MG63 (cell line): ENCODE data around the gene CRLF1. TPM values are rescaled to one million over a fixed set of nuclear protein-coding genes. Genes with fewer than 3 reads are reported as not detected.

Source experiments
- DNase-seq: peaks from one replicate; pipeline ENCODE4 v3.0.0-alpha.2; 2020
- H3K27me3 ChIP-seq: fragments of 250-450 bp; sonication (Bioruptor Pico); 2 replicates; pipeline ENCODE4 v1.5.1; 2020; ENCODE audit warnings: mild to moderate bottlenecking, moderate library complexity
- H3K36me3 ChIP-seq: fragments of 250-450 bp; sonication (Bioruptor Pico); 2 replicates; pipeline ENCODE4 v1.5.1; 2020; ENCODE audit warnings: mild to moderate bottlenecking, moderate library complexity
- H3K4me3 ChIP-seq: fragments of 250-450 bp; sonication (Bioruptor Pico); 2 replicates; pipeline ENCODE4 v1.5.1; 2020; ENCODE audit warnings: mild to moderate bottlenecking, moderate library complexity
- H3K9me3 ChIP-seq: fragments of 250-450 bp; sonication (Bioruptor Pico); 2 replicates; pipeline ENCODE4 v1.5.1; 2020; ENCODE audit warnings: mild to moderate bottlenecking, moderate library complexity
- total RNA-seq: library from RNA; depleted of rRNA; stranded (reverse); fragments of >200 nt; shearing (Covaris generic); gene quantifications from 2 replicates; pipeline ENCODE4 v1.2.3, GENCODE V29; 2014; ENCODE audit warnings: low replicate concordance; rRNA removed

Gene CRLF1
- total RNA-seq, 1 experiment from 2014 or later, result 16.9 TPM

DNA sequence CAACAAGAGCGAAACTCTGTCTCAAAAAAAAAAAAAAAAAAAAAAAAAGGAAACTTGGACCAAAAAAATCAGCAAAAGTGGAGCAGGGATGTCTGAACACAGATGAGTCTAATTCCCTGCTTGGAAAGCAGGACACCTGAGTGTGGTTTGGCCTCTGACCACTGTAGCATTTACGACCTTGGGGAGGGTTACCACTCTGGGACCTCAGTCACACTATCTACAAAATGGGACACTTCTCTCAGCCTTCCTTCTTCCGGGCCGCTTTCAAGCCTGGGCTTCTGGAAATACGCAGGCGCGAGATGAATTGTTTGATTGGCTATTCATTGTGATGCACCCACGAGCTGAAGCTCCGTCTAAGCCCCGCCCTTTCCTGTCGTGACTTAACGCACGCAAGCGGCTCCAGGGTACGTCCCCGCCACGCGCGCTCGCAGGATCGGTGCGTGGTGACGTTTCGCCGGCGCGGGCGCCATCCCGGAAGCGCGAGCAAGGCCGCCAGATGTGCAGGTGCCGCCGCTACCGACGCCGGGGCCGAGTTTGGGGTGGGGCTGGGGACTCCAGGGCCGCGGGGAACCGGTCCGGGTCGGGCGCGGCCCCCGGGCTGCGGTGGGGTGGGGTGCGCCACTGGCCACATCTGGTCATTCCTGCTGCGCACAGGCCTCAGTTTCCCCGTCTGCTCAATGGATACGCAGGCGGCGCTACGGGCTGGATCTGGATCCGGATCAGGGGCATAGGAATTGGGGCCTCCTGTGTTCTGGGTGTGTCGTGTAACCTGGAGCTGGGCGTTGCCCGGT is 49.0 kb downstream of the CRLF1 start, which contains the start of gene KXD1:
Gene KXD1 (plus strand): TSS at position 460 of the 791 bp plus-strand sequence. CDS start 4,187 bp downstream, outside the sequence.
- H3K4me3 ChIP-seq, result peak within 1 kb of the TSS; percentile 74
- no peaks in the 10 kb centered on the region for H3K9me3 ChIP-seq
- peak; percentile 99 for DNase-seq

DNA sequence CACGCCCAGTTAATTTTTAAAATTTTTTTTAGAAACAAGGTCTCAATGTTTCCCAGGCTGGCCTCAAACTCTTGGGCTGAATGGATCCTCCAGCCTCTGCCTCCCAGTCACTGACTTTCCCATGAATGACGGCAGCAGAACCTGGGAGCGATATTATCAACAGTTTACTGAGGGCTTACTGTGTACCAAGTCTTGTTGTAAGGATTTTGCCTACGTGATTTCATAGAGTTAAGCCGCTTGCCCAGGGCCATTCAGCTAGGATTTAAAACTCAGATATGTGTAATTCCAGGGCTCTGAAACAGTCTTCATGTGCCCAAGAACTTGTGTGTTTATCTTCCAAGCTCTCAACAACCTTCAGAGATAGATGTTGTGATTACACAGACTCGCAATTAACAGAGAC is 55.0 kb downstream of the CRLF1 start:
- no peak for DNase-seq
- Histone ChIP-seq H3K9me3 (no peaks in the 10 kb centered on the region), H3K36me3 (no peaks in the 10 kb centered on the region)

More for the DNA sequence above, 49.0 kb downstream of the CRLF1 start, which contains the start of gene KXD1:
- Histone ChIP-seq H3K36me3 (peaks cover 26% of the 10 kb centered on the region), H3K27me3 (no peaks in the 10 kb centered on the region)

DNA sequence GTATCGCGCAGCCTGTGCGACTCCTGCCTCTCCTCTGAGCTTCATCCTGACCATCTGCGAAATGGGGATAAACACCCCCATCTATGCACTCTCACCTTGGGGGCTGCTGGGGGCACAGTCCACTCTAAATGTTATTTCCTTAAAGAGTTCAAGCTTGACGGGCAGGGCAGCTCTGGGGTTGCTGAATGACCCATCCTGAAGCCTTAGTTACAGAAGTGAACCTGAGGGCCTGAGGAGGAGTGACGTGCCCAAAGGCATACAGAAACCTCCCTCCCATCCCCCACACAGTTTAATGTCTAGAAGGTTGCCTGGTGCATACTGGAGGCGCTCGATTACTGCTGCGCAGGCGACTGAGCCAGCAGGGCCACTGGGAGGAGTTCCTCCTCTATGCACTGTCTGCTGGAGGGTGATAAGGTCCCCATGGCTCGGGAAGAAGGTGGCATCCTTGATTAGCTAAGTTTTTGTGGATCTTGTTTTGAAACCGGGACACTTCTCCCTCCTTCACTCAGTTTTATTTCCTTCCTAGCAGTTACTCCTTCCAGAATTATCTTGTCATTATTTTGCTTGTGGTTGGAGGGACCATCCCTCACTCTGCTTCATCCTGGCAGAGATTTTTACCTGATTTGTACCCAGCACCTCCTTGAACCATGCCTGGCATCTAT is 62.7 kb downstream of the CRLF1 start:
- H3K36me3 ChIP-seq, result peaks cover 25% of the 10 kb centered on the region
- peak overlapping the region; percentile 43 for H3K4me3 ChIP-seq
- peak; percentile 58 for DNase-seq
- H3K27me3 ChIP-seq, result no peaks in the 10 kb centered on the region
- H3K9me3 ChIP-seq, result no peaks in the 10 kb centered on the region

More for the DNA sequence above, 55.0 kb downstream of the CRLF1 start:
- no peak overlapping the region for H3K4me3 ChIP-seq
- no peaks in the 10 kb centered on the region for H3K27me3 ChIP-seq

Other genes with a start within 250 kb of the CRLF1 start
- gene GDF15, start 220.6 kb downstream of the CRLF1 start, total RNA-seq, result 2.3 and 13.1 TPM in 2 replicates
- gene LRRC25, start 209.2 kb downstream of the CRLF1 start, total RNA-seq, result not detected in 2 replicates
- gene SSBP4, start 187.4 kb downstream of the CRLF1 start, total RNA-seq, result 187 and 203 TPM in 2 replicates
- 0.40 and 4.4 TPM in 2 replicates for gene ISYNA1, start 168.7 kb downstream of the CRLF1 start, total RNA-seq
- 12.2 and 22.1 TPM in 2 replicates for gene ELL, start 84.7 kb downstream of the CRLF1 start, total RNA-seq
- gene FKBP8, start 63.2 kb downstream of the CRLF1 start, total RNA-seq, result 291 and 381 TPM in 2 replicates
- gene KXD1, start 48.9 kb downstream of the CRLF1 start, total RNA-seq, result 140 and 145 TPM in 2 replicates
- gene UBA52, start 34.9 kb downstream of the CRLF1 start, total RNA-seq, result 457 and 1,435 TPM in 2 replicates
- gene REX1BD, start 18.0 kb downstream of the CRLF1 start, total RNA-seq, result 127 and 179 TPM in 2 replicates
- 0.36 TPM in 1 of 2 replicates, not detected in the other for gene TMEM59L, start 6.1 kb upstream of the CRLF1 start, total RNA-seq
- gene KLHL26, start 30.2 kb upstream of the CRLF1 start, total RNA-seq, result 1.9 and 8.6 TPM in 2 replicates
- gene CRTC1, start 76.9 kb upstream of the CRLF1 start, total RNA-seq, result 2.4 and 3.6 TPM in 2 replicates
- 0.30 and 0.66 TPM in 2 replicates for gene COMP, start 184.5 kb upstream of the CRLF1 start, total RNA-seq
- 66.0 and 80.2 TPM in 2 replicates for gene UPF1, start 225.2 kb upstream of the CRLF1 start, total RNA-seq